GM21825 (cell line): ENCODE data around the gene AMOTL2.

Source experiments
- ATAC-seq: cut with Tn5 transposase; IDR thresholded peaks from one replicate; pipeline ENCODE4 v1.9.1; 2021; ENCODE audit warnings: mild to moderate bottlenecking, moderate library complexity; ENCODE audit not compliant: unreplicated experiment

Gene AMOTL2

DNA sequence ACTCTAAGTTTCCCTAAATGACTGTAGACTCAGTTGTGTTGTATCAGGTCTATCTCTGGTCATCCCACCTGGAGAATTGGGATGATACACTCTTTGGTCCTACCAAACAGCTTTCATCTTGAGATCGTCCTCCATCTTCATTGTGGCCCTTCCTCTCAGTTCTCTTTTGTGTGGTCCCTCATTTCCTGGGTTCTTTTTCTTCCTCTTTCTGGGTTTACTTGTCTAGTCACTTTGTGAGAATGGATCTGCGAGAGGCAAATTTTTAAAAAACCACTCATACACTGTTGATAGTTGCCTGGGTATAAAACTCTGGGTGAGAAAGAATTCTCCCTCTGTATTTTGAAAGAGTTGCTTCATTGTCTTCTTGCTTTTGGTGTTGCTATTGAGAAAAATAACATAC is 6.0 kb upstream of the AMOTL2 start:
- no peak for ATAC-seq

DNA sequence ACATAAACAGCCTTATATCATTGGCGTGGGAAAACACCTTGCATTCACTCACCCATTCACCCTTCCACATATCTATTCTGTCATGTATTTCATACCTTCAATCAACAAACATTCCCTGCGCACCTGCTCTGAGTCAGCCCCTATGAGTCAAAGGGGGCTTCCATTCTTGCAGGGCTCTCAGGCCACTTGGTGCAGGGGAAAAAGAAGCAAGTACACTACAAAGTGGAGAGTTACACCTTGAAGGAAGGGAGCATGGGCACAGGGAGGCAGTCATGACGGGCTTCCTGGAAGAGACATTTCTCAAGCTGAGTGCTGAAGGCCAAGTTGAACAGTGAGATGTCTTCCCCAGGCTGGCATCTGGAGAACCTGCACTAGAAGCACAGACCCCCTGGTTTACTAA is 4.6 kb upstream of the AMOTL2 start:
- ATAC-seq = no peak

DNA sequence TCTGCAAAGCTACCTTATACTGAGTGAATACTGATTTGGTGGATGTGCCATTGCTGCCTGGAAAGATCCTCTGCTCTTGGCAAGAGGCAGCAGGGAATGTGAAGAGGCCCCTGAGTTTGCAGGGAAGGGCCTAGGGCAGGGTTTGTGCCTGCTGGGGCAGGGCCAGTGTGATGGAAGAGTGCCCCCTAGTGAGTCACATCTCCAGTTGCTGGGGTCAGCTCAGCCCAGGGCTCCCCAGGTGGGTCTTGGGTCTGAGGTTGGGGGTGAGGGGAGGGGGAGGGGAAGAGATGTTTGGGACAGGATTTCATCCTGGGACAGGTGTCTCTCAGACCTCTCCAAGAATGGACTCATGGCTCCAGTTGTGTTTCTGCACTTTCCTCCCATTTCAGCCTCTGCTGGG is 4.1 kb upstream of the AMOTL2 start:
- ATAC-seq = no peak

DNA sequence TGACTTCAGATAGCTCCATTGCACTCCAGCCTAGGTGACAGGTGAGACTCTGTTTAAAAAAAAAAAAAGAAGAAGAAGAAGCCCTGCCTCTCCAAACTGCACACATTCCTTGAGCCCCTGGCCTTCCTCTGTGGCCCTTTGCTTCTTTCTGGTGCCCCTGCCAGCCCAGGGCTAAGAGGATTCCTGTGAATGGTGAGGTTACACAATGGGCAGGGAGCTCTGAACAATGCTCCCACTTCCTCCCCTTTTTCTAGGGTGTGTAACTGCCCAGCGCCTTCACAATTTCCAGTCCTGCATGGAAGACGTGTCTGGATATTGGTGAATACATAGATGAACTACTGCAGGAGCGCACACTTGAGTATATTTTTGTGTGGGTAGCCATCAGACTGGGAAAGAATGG is 3.6 kb upstream of the AMOTL2 start:
- no peak for ATAC-seq

DNA sequence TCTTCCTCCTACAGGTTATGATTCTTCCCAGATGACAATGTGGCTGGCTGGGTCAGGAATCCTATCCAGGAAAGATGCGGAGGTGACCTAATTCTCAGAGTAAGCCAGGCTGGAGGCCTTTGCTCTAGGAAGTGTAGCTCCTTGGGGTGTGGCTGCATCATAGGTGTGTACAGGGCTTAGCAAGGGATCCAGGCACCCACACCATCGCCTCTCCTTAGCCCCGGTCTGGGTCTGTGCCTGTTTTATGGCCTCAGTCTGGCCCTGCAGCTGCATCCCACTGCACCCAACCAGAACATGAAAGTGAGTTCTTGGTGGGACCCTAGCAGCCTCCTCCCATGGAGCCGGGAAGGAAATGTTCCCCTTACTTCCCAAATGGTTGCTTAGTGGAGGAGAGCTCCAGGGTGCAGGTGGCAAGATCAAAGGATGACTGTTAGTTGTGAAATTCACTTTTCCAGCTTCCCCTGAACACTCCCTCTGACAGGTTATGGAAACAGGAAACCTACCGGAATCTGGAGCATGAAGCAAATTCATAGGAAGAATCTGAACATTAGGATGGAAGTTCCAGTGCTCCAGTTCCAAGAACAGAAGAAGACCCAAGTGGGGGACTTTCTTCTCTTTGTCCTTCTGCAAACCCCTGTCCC is 2.7 kb upstream of the AMOTL2 start:
- ATAC-seq = no peak

DNA sequence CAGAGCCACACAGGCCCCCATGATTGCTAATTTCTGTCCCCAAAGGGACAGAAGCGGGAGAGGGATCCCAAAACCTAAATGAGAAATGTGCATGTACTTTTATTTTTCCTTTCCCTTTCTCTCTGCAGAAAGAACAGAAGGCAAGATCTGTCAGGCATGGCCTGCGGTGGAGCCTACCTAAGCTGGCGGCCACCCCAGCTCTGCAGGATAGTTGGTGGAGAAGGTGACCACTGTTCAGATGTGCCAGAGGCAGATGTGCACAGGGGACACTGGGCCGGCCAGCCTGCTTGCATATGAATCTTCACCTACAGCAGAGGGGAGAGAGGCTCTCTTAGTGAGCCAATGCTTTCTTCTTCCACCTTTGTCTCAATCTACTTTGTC is 2.1 kb upstream of the AMOTL2 start:
- ATAC-seq = no peak

DNA sequence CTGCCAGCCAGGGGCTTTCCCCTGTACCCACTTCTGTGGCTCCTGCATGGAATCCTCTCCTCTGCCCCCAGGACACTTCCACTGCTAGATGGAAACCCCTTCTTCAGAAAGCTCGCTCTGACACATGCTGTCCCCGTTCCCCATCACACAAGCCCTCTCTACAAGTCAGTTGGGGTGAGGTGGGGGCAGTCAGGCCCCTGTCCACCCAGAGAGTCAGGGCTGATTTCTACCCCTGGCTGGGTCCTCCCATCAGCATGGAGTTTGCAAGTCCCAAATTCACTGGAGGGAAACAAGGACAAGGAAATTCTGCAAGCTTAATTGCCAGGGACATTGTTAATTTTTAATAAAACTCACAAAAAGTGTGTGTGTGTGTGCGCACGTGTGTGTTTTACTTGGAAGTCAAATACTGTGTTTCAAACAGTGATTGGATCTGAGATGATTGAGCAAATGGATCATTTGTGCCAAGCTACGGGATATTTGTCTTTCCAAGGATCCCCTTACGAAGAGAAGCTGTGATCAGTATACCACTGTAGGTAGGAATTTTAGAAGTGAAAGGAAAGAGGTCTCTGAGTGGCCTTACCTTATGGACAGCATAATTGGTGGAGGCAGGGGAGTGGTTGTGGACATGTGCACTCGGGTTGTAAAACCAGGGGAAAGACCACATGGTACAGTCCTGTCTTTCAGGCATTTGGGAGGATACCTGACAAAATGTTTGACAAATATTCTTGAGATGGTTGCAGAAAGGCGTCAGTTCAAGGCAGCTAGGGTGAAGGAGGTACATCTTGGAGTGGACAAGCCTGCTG is 1.5 kb upstream of the AMOTL2 start:
- ATAC-seq = no peak

DNA sequence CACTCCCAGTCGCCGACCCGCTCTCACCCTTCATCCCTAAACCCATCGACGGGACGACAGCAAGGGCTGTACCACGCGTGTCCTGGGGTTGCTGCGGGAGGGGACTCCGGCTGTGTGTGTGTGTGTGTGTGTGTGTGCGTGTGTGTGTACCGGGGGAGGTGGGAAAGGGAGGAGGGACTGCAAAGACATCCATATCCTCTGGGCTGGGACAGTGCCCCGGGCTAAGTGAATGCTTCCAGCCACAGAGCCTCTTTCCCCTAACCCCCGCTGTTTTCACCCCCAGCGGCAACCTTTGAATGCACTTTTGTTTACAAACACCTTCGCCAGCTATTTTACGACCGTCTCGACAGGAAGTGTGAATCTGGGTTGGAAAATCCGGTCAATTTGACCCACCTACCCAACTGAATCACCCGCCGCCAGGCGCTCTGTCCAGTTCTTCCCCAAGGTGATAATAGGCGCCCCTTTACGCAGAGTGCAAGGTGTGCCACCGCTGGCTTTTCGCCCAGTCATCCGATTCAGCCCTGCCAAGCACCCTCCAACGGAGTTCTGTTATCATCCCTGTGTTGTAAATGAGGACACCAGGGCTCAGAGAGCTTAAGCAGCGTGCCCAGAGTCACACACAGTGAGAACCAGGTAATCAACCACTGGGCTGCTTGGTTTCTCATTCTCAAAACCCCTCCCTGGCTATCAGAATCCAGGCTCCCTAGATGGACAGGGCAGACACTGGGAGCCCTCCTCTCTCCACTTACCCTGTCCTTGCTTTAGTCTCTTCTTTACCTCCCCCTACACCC is 739 bp upstream of the AMOTL2 start:
- no peak for ATAC-seq

DNA sequence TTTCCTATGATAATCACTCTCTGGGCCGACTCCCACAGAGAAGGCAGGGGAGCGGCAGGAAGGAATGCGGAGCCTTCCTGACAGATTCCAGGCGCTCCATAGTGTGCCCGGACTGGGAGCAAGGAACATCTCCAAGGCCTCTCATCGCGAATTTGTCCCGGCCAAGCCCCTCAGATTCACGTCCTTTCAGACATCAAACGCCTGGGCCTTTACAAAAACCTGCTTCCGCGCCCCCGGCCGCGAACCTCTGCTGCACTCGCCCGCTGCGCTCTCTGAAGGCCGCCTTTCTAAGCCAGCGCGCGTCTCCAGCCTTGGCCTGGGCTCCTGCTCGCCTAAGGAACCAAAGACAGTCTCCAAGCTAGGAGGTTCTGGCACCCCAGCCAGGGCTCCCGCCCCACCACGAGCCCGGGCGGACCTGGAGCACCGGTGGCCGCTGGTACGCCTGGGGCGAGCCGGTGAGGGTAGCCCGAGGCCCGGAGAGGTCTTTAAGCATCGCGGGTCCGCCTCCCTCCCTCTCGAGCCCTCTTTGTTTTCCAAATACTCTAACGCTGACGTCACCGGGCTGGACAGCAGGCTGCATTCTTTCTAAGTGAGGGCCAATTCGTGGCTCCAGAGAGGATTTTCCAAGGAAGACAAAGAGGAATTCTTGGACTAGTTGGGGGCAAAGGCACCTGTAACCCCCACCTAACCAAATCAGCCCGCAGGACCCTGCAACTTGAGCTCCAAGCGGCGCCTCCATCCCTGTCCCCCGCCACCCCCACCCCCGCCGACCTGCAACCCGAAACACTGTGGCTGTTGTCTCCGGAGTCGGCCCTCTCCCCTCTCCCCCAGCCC is 759 bp downstream of the AMOTL2 start:
- no peak for ATAC-seq

DNA sequence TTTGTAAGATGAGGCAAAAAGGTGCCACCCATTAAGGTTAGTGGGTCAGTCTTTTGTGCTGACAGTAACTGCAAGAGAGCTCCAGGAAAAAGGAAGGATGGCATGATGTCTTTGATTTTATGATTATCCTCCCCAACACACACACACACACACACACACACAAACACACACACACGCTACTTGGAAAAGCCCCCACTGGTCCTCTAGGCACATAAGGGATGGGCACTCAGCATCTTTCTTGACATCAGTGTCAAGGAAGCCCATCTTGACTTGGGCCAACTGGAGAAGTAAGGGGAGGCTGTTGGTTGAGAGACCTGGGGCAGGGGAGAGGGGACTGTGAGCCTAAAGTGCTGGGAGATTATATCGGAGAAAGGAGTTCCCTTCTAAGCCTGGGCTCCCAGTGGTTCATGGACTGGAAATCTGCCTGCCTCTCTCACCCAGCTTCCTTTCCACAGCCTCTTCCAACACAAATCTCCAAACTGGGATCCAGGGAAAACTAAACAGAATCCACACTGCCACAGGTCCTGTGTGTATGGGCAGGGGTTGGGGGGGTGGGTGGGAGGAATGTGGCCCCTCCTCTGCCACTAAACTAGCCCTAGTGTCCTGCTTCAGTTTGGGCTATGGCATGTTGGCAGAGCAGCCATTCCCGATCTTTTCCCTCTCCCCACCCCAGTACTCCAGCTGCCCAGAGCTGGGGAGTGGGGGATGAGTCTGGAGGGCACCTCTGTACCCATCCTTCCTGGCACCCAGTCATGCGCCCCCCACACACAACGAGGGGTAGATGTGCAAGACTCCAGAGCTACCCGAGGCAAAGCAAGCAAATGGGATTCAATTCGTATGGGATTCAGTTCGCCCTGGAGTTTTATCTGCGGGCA is 1.6 kb downstream of the AMOTL2 start:
- ATAC-seq = no peak

DNA sequence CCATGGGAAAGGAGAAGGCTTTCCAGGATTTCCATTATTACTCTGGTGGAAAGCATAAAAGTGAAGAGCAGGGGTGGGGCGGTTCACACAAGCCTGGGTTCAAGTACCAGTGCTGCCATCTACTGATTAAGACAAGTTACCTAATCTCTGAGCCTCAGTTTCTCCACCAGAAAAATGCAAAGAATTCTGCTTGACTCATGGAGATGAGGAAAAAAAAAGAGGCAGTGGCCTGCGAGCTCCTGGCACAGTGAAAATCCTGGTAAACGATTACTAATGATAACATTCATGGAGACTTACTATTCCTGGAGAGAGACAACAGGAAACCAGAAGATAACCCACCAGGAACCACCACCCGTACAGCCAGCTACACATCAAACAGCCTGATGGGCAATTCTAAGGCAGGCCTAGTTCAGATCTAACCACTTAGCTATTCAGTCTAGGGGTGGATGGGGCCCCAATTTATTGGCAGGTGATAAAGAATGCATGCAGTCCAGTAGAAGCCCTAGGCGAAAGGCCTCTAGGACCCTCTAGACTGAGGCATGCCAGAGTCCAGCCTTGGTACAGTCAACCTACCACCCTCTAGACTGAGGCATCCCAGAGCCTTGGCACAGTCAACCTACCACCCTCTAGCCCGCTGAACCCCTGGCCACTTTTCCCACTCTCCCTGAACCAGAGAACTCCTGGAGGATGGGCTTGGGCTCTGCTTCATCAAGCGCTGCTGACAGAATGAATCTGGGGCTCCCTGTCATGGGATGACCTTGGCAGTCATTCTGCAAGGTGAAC is 2.5 kb downstream of the AMOTL2 start:
- no peak for ATAC-seq

DNA sequence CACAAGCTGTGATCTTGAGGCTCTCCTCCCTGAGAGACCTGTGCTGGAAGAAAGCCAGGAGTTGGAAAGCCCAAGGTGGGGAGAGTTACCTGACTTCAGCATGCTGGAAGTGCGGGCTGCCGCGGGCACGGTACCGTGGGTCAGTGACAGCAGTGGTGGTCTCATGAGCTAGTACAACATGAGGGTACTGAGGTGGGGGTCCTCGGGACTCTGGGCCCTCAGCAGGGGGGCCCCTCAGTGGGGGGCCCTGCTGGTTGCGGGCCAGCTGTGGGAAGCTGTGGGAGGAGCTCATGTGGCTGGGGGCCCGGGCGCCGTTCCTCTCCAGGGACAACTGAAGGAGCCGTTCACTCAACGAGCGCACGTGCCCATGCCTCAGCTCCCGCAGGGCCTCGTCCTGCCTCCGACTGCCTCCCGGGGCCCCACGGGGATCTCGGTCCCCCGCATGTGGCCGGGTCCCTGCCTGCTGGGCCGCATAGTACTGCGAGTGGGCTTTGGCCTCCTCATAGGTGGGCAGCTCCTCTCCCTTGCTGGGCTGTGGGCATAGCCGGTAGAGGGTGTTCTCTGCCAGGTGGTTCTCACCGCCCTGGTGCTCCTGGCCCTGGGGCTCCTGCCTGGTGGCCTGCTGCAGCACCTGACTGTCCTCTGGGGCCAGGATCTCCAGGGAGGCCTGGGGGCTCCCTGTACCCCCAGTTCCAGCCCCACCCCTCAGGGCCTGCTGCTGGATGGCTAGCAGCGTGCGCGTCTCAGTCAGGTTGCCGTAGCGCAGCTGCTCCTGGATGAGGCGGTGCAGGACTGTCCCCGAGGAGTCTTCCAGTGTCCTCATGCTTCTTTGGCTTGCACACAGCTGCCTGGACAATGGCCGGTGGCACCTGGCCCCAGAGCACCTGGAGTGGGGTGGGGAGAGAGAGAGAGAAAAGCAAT is 3.4 kb downstream of the AMOTL2 start:
- no peak for ATAC-seq

DNA sequence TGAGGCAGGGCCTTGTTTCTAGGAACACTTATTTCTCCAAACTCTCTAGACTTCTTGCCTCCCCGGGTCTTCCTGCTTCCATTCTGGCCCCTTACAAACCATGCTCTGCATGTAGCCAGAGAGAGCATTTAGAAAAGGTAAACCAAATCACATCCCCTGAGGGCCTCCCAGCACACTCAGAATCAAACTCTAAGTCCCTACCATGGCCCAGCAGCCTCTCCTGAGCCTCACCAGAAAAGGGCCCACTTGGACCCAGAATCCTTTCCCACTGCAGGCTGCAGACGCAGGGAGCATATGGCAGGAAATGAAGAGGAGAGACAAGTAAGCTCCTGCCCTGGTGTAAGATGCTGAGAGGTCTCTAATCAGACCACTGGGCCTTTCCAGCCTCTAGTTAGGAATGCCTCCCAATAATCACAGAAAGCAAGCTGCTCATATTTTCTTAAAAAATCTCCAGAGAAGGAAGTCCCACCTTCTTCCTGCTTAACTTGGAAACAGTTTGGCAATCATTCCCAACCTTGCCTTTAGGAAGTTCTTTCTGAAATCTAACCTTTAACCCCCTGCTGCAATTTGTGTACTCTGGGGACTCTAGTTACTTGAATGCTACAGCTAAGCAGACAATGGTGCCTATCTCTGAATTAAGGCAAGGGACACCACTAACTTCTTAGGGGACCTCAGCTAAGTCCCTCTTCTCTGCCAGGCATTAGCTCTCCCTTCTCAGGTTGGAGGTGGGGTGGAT is 4.2 kb downstream of the AMOTL2 start:
- no peak for ATAC-seq

DNA sequence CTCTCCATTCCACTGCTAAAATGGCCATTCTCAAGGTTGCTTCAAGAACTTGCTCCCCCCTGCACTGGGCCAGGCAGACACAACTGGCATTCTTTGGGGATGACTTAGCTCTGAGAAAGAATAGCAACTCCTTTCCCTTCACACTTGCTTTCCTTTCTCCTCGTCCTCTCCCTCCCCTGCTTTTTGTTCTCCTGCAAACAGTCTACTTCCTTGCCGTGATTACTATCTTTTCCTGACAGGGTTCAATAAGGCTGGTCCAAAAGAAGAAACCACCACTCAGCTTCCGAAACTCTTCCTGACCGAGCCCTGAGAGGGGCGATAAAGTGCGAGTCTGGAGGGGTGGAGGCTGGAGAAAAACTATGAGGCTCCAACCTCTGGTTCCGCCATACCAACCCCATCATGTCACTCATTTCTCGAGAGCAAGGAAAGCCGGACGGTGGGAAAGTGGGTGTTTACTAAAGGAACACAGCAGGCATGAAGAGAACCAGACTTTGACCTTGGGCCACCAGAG is 5.0 kb downstream of the AMOTL2 start:
- no peak for ATAC-seq

DNA sequence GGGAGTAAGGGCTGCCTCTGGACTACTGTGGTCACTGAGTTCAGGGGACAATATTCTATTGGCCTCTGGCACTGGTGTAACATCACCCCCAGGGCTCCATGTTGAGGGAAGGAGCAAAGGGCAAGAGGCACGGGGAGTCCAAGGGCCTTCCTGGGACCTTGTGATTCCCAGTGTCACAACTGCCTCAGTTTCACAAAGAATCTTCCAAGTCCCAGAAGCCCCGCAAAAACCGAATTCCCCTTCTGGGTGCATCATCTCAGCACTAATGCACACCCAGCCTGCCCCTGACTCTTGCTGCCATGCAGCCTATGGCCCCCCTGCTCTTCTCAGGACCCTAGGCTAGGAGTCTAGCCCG is 5.5 kb downstream of the AMOTL2 start:
- no peak for ATAC-seq

DNA sequence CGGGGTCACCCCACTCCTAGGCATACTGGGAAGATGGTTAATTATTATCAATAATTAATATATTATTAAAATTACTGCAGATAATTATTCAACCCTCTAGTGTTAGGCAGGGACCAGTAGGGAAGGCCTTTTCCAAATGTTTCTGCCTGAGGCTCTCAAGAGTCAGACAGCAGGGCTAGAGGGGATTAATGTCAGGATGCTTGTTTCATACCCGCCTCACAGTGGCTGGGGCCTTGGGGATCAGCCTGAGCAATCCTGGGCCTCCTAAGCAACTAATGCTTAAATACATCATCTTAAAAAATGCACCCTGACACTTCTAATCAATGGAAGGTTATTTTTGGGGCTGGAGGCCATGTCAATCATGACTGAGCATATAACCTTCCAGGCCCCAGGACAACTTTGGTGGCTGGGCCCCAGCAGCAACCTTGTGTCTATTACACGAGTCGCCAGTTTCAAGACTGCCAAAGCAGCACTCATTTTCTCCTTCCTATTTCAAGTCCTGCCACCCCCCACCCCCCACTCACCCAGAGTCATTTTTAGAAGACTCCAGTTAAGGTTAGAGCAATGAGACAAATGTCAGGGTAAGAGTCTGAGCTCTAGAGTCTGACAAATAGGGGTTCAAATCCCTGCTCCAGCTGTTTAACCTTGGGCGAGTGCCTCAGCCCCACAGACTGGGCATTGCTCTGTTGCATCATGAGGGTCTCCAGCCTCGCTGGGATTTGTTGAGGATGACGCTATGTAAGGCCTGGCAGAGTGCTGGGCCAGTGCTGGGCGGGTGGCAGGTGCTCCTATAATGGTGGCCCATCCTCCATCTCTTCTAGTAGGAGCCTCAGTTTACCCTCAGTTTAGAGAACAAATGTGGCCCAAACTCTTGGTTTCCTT is 6.1 kb downstream of the AMOTL2 start:
- no peak for ATAC-seq
